C4-2B (cell line): ENCODE data around the gene PIGH.

Source experiments
- ZFX ChIP-seq: fragments of 450-650 bp; IDR thresholded peaks from 2 replicates; pipeline ENCODE4 v1.6.1; 2017
- TF ChIP-seq, protein P1 (sequence below): fragments of 450-650 bp; conservative IDR thresholded peaks from 2 replicates; pipeline ENCODE4 v1.5.1; 2017; ENCODE audit warnings: mild to moderate bottlenecking

DNA sequence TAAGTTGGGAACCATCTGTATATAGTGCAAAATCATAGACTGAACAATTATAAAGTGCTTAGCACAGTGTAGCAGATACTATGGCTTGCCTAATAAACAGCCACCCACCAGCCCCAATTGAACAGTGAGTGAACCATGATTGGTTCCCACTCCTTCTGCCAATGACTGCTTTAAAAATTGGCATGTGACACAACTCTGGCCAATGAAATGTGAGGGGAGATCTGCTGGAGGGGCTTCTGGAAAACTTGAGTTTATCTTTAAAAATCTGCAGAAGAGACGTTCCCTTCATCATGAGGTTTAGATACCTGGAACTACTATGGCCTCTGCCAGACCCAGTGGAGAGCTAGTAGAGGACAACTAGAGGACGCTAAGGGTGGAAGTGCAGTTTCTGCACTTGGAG lies 4.7 kb downstream of the PIGH start:
- TF ChIP-seq, protein P1, sequence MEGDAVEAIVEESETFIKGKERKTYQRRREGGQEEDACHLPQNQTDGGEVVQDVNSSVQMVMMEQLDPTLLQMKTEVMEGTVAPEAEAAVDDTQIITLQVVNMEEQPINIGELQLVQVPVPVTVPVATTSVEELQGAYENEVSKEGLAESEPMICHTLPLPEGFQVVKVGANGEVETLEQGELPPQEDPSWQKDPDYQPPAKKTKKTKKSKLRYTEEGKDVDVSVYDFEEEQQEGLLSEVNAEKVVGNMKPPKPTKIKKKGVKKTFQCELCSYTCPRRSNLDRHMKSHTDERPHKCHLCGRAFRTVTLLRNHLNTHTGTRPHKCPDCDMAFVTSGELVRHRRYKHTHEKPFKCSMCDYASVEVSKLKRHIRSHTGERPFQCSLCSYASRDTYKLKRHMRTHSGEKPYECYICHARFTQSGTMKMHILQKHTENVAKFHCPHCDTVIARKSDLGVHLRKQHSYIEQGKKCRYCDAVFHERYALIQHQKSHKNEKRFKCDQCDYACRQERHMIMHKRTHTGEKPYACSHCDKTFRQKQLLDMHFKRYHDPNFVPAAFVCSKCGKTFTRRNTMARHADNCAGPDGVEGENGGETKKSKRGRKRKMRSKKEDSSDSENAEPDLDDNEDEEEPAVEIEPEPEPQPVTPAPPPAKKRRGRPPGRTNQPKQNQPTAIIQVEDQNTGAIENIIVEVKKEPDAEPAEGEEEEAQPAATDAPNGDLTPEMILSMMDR = no peak
- TF ChIP-seq ZFX = no peak
